K562 (cell line): ENCODE measurements around the gene CD164L2. TPM values are rescaled to one million over a fixed set of nuclear protein-coding genes. Genes with fewer than 3 reads are reported as not detected.

Experiments used
- ATAC-seq: fragments of 200-7000 bp; cut with Tn5 transposase; 3 replicates; pipeline ENCODE4 v1.9.1; 2020; ENCODE audit warnings: moderate library complexity
- BruUV-seq: library from RNA; stranded (reverse); fragments of 400-500 nt; replicated peaks from 2 replicates; lab custom pipeline; 2021; lab: Mats Ljungman, UMichigan
- CTCF ChIA-PET: fragments of 300-600 bp; formaldehyde crosslinking; extraction: SDS; loops from one replicate; lab custom pipeline; 2021; ENCODE audit warnings: low intra/inter-chr PET ratio; lab: Yijun Ruan, JAX
- POLR2A ChIA-PET: fragments of 300-600, 350-650 bp; sonication (Branson Sonifier 250); formaldehyde crosslinking; extraction: SDS; loops from one replicate; lab custom pipeline; 2021; ENCODE audit warnings: antibody characterized with exemption, inconsistent platforms; lab: Yijun Ruan, JAX
- DNase-seq, 4 experiments: peaks; one replicate each; pipeline versions ENCODE4 v3.0.0 to v3.0.0-alpha.2; 2011 to 2018; ENCODE audit warnings: low spot score in 3 of 4, mixed read lengths in 3 of 4; ENCODE audit errors: extremely low read depth in 1 of 4
- FAIRE-seq: peaks from 2 replicates; lab custom pipeline; 2011; peaks lifted over from hg19 to GRCh38; lab: Jason Lieb, UNC
- H2AFZ ChIP-seq: 2 replicates; pipeline ENCODE4 v1.6.0; 2011; ENCODE audit warnings: low read depth, low read length, control low read depth, inconsistent platforms
- H3K27ac ChIP-seq: fragments of 200-600 bp; 3 replicates; pipeline ENCODE4 v1.8.0; 2011; ENCODE audit warnings: low read depth, mild to moderate bottlenecking, control low read depth, inconsistent platforms, low read length, moderate library complexity, mixed read lengths; ENCODE audit errors: extremely low read depth
- H3K27me3 ChIP-seq, 2 experiments: fragments of 300-600 bp in 1 of 2; 2 replicates in 1 of 2; 3 replicates in 1 of 2; pipeline versions ENCODE4 v1.6.0 to v1.8.0; 2011; ENCODE audit warnings: inconsistent platforms in 2 of 2, low read length in 2 of 2, mild to moderate bottlenecking in 1 of 2, mixed read lengths in 1 of 2, moderate library complexity in 1 of 2; ENCODE audit not compliant: control insufficient read depth in 2 of 2, insufficient read depth in 2 of 2
- H3K36me3 ChIP-seq: fragments of 300-600 bp; 3 replicates; pipeline ENCODE4 v1.8.0; 2011; ENCODE audit warnings: mild to moderate bottlenecking, low read length, inconsistent platforms; ENCODE audit not compliant: control insufficient read depth, insufficient read depth
- H3K4me1 ChIP-seq, 2 experiments: fragments of 200-600 bp in 1 of 2; replicated peaks in 1 of 2; 2 replicates in 1 of 2; 3 replicates in 1 of 2; pipeline versions ENCODE4 v1.5.1 to v1.8.0; 2011; ENCODE audit warnings: inconsistent platforms in 2 of 2, low read length in 2 of 2, mild to moderate bottlenecking in 1 of 2, mixed read lengths in 1 of 2, moderate library complexity in 1 of 2; ENCODE audit not compliant: control insufficient read depth in 2 of 2, insufficient read depth in 2 of 2
- H3K4me2 ChIP-seq: 2 replicates; pipeline ENCODE4 v1.6.1; 2011; ENCODE audit warnings: low read length, control low read depth, inconsistent platforms, mixed read lengths; ENCODE audit not compliant: insufficient read depth
- H3K4me3 ChIP-seq: fragments of 200-600 bp; sonication (generic), shearing (Covaris generic); 2 replicates; pipeline ENCODE4 v1.5.1; 2016; ENCODE audit warnings: control low read depth, inconsistent platforms
- H3K79me2 ChIP-seq: fragments of 200-600 bp; 3 replicates; pipeline ENCODE4 v1.8.0; 2011; ENCODE audit warnings: low read length, inconsistent platforms; ENCODE audit not compliant: control insufficient read depth, insufficient read depth
- H3K9ac ChIP-seq, 2 experiments: 2 replicates each; pipeline versions ENCODE4 v1.6.0 to v1.6.1; 2011; ENCODE audit warnings: low read depth in 2 of 2, low read length in 2 of 2, control low read depth in 1 of 2, inconsistent platforms in 1 of 2, mild to moderate bottlenecking in 1 of 2, mixed read lengths in 1 of 2; ENCODE audit not compliant: insufficient read depth in 1 of 2
- H3K9me1 ChIP-seq: one replicate; pipeline ENCODE4 v1.6.0; 2011; ENCODE audit warnings: inconsistent platforms, mild to moderate bottlenecking, low read length, moderate library complexity; ENCODE audit not compliant: control insufficient read depth, insufficient read depth
- H3K9me3 ChIP-seq: replicated peaks from 2 replicates; pipeline ENCODE4 v1.5.1; 2011; ENCODE audit warnings: low read depth, low read length, inconsistent platforms; ENCODE audit not compliant: control insufficient read depth, insufficient read depth
- H4K20me1 ChIP-seq: replicated peaks from 2 replicates; pipeline ENCODE4 v1.6.1; 2011; ENCODE audit warnings: low read length, inconsistent platforms, mixed read lengths; ENCODE audit not compliant: control insufficient read depth, insufficient read depth
- E2F3 ChIP-seq: fragments of 250-450 bp; sonication (Bioruptor Pico); IDR thresholded peaks from 2 replicates; pipeline ENCODE4 v1.4.0; 2020; ENCODE audit warnings: mild to moderate bottlenecking
- FOXA3 ChIP-seq, 2 experiments: fragments of 450-650 bp in 1 of 2; sonication (generic) in 1 of 2; formaldehyde crosslinking; IDR thresholded peaks in 1 of 2; conservative IDR thresholded peaks in 1 of 2; 2 replicates each; pipeline versions ENCODE4 v1.4.0 to v1.8.0; 2020 to 2022; ENCODE audit warnings: mild to moderate bottlenecking in 2 of 2, missing genetic modification reagents in 1 of 2
- HDGF ChIP-seq: fragments of 450-650 bp; IDR thresholded peaks from 2 replicates; pipeline ENCODE4 v1.6.1; 2016
- HLTF ChIP-seq: fragments of 450-650 bp; IDR thresholded peaks from 2 replicates; pipeline ENCODE4 v1.6.1; 2016
- POLR2A ChIP-seq: fragments of 450-650 bp; conservative IDR thresholded peaks from 2 replicates; pipeline ENCODE4 v1.6.1; 2016
- RBBP5 ChIP-seq: fragments of 200-600 bp; sonication (generic); IDR thresholded peaks from 2 replicates; pipeline ENCODE4 v1.6.1; 2012; ENCODE audit warnings: borderline replicate concordance, mild to moderate bottlenecking, low read length, control low read depth, inconsistent platforms; ENCODE audit not compliant: insufficient read depth, poor library complexity, severe bottlenecking
- YY1 ChIP-seq, 3 experiments: IDR thresholded peaks; 2 replicates each; pipeline ENCODE4 v1.6.1; 2011; ENCODE audit warnings: low read length in 2 of 3, mild to moderate bottlenecking in 2 of 3, moderate library complexity in 2 of 3, borderline replicate concordance in 1 of 3, control low read depth in 1 of 3, low read depth in 1 of 3; ENCODE audit not compliant: insufficient read depth in 3 of 3, insufficient replicate concordance in 2 of 3, control insufficient read depth in 1 of 3, insufficient read length in 1 of 3; ENCODE audit errors: extremely low read depth in 1 of 3
- ZNF444 ChIP-seq: fragments of 250-450 bp; sonication (Bioruptor Pico); IDR thresholded peaks from 2 replicates; pipeline ENCODE4 v1.4.0; 2020; ENCODE audit warnings: mild to moderate bottlenecking, moderate library complexity
- ZNF764 ChIP-seq: fragments of 250-450 bp; sonication (Bioruptor Pico); IDR thresholded peaks from 2 replicates; pipeline ENCODE4 v1.4.0; 2020; ENCODE audit warnings: low read depth, mild to moderate bottlenecking, moderate library complexity
- WGBS: fragments of 100-300 bp; shearing (Covaris generic); methylation state at CpG from one replicate; pipeline ENCODE4 v1.1.6; 2016; ENCODE audit warnings: low coverage, mixed read lengths; ENCODE audit not compliant: insufficient coverage; ENCODE audit errors: missing lambda C conversion rate; 5-methylcytosine and 5-hydroxymethylcytosine counted together
- in situ Hi-C: fragments of 300-500 bp; cut with MboI; formaldehyde crosslinking; loops from 4 replicates; pipeline ENCODE4 v1.15.0; 2018; ENCODE audit warnings: inconsistent platforms, mixed read lengths
- intact Hi-C: fragments of 100-400 bp; cut with micrococcal nuclease; formaldehyde crosslinking; loops from 2 replicates; pipeline ENCODE4 v1.14.2; 2022
- polyA plus RNA-seq, 8 experiments: library from polyadenylated mRNA; depleted of rRNA in 4 of 8; stranded (reverse) in 5 of 8; unstranded in 3 of 8; fragments of >200 nt; fragmentation: Nextera tagmentation in 2 of 8; fragmentation: Illumina TruSeq in 1 of 8; extraction: Ambion mirVana in 2 of 8; extraction: Trizol in 1 of 8; gene quantifications; 2 replicates each; pipeline versions ENCODE4 v1.2.1 to v1.2.3, GENCODE V29; 2011 to 2014; ENCODE audit warnings: inconsistent platforms in 1 of 8, missing spikeins in 1 of 8
- total RNA-seq, 7 experiments: library from RNA; depleted of rRNA in 6 of 7; stranded (reverse); fragments of >200 nt in 6 of 7; fragmentation: Illumina TruSeq in 2 of 7; extraction: Trizol in 2 of 7; gene quantifications; 2 replicates each; pipeline versions ENCODE4 v1.2.1 to v1.2.3, GENCODE V29; 2011 to 2021; ENCODE audit warnings: low replicate concordance in 1 of 7
- TF ChIP-seq, protein P1 (sequence below): sonication (generic); formaldehyde crosslinking; IDR thresholded peaks from 2 replicates; pipeline ENCODE4 v1.8.0; 2022; ENCODE audit warnings: mild to moderate bottlenecking, missing genetic modification reagents
- TF ChIP-seq, protein P2 (sequence below): fragments of 450-650 bp; formaldehyde crosslinking; IDR thresholded peaks from 2 replicates; pipeline ENCODE4 v1.4.0; 2022; ENCODE audit warnings: missing genetic modification characterization
- TF ChIP-seq, protein P3 (sequence below): sonication (generic); formaldehyde crosslinking; IDR thresholded peaks from 2 replicates; pipeline ENCODE4 v1.9.0; 2022; ENCODE audit warnings: mild to moderate bottlenecking, missing genetic modification reagents
- TF ChIP-seq, protein P4 (sequence below): fragments of 450-650 bp; formaldehyde crosslinking; conservative IDR thresholded peaks from 2 replicates; pipeline ENCODE4 v1.4.0; 2022; ENCODE audit warnings: mild to moderate bottlenecking, missing genetic modification characterization

CD164L2 gene
- total and polyA plus RNA-seq, 9 of the 15 experiments (the other 6 are each of a cell fraction or from before 2014, with no cell fraction given), result 0.08 to 0.92 (median 0.38) TPM; not detected in 1

DNA sequence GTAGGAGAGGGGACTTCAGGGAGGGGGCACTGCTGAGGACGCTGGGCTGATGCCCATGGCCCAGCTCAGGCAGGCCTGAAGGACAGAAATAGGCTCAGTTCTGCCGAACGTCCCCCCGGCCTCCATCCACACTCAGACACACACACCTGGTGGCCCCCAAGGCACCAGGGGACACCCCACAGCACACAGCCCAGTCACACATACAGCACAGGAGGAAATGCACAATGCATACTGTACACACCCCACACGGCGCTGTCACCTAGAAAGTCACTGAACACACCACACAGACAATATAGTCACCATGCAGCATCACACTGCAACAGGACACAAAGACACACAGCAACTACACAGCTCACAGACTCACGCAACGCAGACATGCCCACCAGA lies 40.7 kb downstream of the CD164L2 start:
- WGBS, result 71% methylated on average over 8 of the region's 8 CpGs
- intact Hi-C loops, result no loop called here

More for the DNA sequence above, 40.7 kb downstream of the CD164L2 start:
- DNase-seq, result no peak
- BruUV-seq, result TSS peak; percentile 50
- H3K79me2 ChIP-seq, result no peaks in the 10 kb centered on the region; the same call in 2 of the 3 replicates
- FAIRE-seq, result no peak
- H3K27ac ChIP-seq, result peak overlapping the region; percentile 48; the same call in 2 of the 3 replicates
- TF ChIP-seq FOXA3 (CRISPR knock-in tag; conservative IDR thresholded peaks at IDR 0.05 in 1 of 2, IDR thresholded peaks at IDR 0.05 in 1 of 2) (peak in 1 of 2 experiments; percentile 75; a peak in 1 of 4 replicates), POLR2A (no peak), ZNF444 (CRISPR knock-in tag) (no peak), HDGF (peak; percentile 82; the same call in 1 of the 2 replicates), HLTF (peak; percentile 61; the same call in 1 of the 2 replicates), YY1 (IDR thresholded peaks at IDR 0.05; ENCODE audit: borderline replicate concordance in 1 of 3, control insufficient read depth in 1 of 3, extremely low read depth in 1 of 3, insufficient read depth in 3 of 3, insufficient read length in 1 of 3, insufficient replicate concordance in 2 of 3, low read depth in 1 of 3, low read length in 2 of 3) (no peak), E2F3 (0 out of 2 replicates have a peak, but pooled peaks have one; percentile 41), ZNF764 (CRISPR knock-in tag) (0 out of 2 replicates have a peak, but pooled peaks have one; percentile 9), RBBP5 (peak; percentile 30)
- TF ChIP-seq, protein P1, sequence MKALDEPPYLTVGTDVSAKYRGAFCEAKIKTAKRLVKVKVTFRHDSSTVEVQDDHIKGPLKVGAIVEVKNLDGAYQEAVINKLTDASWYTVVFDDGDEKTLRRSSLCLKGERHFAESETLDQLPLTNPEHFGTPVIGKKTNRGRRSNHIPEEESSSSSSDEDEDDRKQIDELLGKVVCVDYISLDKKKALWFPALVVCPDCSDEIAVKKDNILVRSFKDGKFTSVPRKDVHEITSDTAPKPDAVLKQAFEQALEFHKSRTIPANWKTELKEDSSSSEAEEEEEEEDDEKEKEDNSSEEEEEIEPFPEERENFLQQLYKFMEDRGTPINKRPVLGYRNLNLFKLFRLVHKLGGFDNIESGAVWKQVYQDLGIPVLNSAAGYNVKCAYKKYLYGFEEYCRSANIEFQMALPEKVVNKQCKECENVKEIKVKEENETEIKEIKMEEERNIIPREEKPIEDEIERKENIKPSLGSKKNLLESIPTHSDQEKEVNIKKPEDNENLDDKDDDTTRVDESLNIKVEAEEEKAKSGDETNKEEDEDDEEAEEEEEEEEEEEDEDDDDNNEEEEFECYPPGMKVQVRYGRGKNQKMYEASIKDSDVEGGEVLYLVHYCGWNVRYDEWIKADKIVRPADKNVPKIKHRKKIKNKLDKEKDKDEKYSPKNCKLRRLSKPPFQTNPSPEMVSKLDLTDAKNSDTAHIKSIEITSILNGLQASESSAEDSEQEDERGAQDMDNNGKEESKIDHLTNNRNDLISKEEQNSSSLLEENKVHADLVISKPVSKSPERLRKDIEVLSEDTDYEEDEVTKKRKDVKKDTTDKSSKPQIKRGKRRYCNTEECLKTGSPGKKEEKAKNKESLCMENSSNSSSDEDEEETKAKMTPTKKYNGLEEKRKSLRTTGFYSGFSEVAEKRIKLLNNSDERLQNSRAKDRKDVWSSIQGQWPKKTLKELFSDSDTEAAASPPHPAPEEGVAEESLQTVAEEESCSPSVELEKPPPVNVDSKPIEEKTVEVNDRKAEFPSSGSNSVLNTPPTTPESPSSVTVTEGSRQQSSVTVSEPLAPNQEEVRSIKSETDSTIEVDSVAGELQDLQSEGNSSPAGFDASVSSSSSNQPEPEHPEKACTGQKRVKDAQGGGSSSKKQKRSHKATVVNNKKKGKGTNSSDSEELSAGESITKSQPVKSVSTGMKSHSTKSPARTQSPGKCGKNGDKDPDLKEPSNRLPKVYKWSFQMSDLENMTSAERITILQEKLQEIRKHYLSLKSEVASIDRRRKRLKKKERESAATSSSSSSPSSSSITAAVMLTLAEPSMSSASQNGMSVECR (CRISPR knock-in tag), result 0 out of 2 replicates have a peak, but pooled peaks have one; percentile 5
- TF ChIP-seq, protein P2, sequence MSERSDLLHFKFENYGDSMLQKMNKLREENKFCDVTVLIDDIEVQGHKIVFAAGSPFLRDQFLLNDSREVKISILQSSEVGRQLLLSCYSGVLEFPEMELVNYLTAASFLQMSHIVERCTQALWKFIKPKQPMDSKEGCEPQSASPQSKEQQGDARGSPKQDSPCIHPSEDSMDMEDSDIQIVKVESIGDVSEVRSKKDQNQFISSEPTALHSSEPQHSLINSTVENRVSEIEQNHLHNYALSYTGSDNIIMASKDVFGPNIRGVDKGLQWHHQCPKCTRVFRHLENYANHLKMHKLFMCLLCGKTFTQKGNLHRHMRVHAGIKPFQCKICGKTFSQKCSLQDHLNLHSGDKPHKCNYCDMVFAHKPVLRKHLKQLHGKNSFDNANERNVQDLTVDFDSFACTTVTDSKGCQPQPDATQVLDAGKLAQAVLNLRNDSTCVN (CRISPR knock-in tag), result 0 out of 2 replicates have a peak, but pooled peaks have one; percentile 47
- TF ChIP-seq, protein P3, sequence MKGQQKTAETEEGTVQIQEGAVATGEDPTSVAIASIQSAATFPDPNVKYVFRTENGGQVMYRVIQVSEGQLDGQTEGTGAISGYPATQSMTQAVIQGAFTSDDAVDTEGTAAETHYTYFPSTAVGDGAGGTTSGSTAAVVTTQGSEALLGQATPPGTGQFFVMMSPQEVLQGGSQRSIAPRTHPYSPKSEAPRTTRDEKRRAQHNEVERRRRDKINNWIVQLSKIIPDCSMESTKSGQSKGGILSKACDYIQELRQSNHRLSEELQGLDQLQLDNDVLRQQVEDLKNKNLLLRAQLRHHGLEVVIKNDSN (CRISPR knock-in tag), result peak; percentile 47; the same call in 1 of the 2 replicates
- TF ChIP-seq, protein P4, sequence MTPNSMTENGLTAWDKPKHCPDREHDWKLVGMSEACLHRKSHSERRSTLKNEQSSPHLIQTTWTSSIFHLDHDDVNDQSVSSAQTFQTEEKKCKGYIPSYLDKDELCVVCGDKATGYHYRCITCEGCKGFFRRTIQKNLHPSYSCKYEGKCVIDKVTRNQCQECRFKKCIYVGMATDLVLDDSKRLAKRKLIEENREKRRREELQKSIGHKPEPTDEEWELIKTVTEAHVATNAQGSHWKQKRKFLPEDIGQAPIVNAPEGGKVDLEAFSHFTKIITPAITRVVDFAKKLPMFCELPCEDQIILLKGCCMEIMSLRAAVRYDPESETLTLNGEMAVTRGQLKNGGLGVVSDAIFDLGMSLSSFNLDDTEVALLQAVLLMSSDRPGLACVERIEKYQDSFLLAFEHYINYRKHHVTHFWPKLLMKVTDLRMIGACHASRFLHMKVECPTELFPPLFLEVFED (CRISPR knock-in tag), result peak; percentile 82
- TF ChIP-seq, all 486 proteins: peak for 10
- Histone ChIP-seq H3K9me3 (no peaks in the 10 kb centered on the region), H2AFZ (peak overlapping the region; percentile 79), H3K27me3 (no peaks in the 10 kb centered on the region), H3K4me2 (peak overlapping the region; percentile 72), H3K9me1 (no peaks in the 10 kb centered on the region), H4K20me1 (no peaks in the 10 kb centered on the region), H3K36me3 (no peaks in the 10 kb centered on the region), H3K4me1 (peaks cover 24 to 35% of the 10 kb centered on the region in 2 experiments), H3K9ac (peak overlapping the region; percentile 33 to 87; a peak in 3 of 4 replicates), H3K4me3 (peak overlapping the region; percentile 33)
- ATAC-seq, result peak; percentile 30
- in situ Hi-C loops, result no loop called here
- ChIA-PET POLR2A (interaction anchor here (0.7 to 2.0 kb wide), 5 partner anchors 9 to 24 kb away, joined by 3 to 14 read pairs (median 5); partner anchors contain the start of gene MAP3K6), CTCF (interaction anchor here (0.7 to 1.0 kb wide), 2 partner anchors 10 to 148 kb away, joined by 3 read pairs; no protein-coding TSS in a partner anchor)
